Osteocyte (in vitro differentiated cells): ENCODE data around the gene INHBE. TPM values are rescaled to one million over a fixed set of nuclear protein-coding genes. Genes with fewer than 3 reads are reported as not detected.
"Not testable (repeated sequence)": the region's sequence is repeated elsewhere in the genome, so short reads cannot be mapped to it uniquely, and the experiment has no call there.

Source experiments
- DNase-seq: peaks from one replicate; pipeline ENCODE4 v3.0.0; 2021; ENCODE audit warnings: mixed read lengths; ENCODE audit not compliant: unreplicated experiment; ENCODE audit errors: extremely low spot score
- H3K27ac Mint-ChIP-seq: one replicate; pipeline ENCODE4 v1.8.0; 2021; ENCODE audit warnings: mild to moderate bottlenecking, mixed read lengths; ENCODE audit not compliant: unreplicated experiment
- H3K27me3 Mint-ChIP-seq: one replicate; pipeline ENCODE4 v1.8.0; 2021; ENCODE audit warnings: mixed read lengths; ENCODE audit not compliant: unreplicated experiment
- H3K36me3 Mint-ChIP-seq: one replicate; pipeline ENCODE4 v1.8.0; 2021; ENCODE audit warnings: mixed read lengths; ENCODE audit not compliant: unreplicated experiment
- H3K4me1 Mint-ChIP-seq: one replicate; pipeline ENCODE4 v1.8.0; 2021; ENCODE audit warnings: mixed read lengths; ENCODE audit not compliant: unreplicated experiment
- H3K4me3 Mint-ChIP-seq: one replicate; pipeline ENCODE4 v1.8.0; 2021; ENCODE audit warnings: mild to moderate bottlenecking, moderate library complexity, mixed read lengths; ENCODE audit not compliant: unreplicated experiment
- H3K9me3 Mint-ChIP-seq: one replicate; pipeline ENCODE4 v1.8.0; 2021; ENCODE audit warnings: mixed read lengths; ENCODE audit not compliant: unreplicated experiment
- CTCF ChIP-seq: fragments of 200-600 bp; sonication (generic); IDR thresholded peaks from 2 replicates; pipeline ENCODE4 v1.5.0; 2021; ENCODE audit warnings: antibody characterized with exemption, mild to moderate bottlenecking, moderate library complexity
- total RNA-seq: library from RNA; stranded (reverse); gene quantifications from 2 replicates; pipeline ENCODE4 v1.2.1, GENCODE V29; 2021

Gene INHBE
- total RNA-seq, 1 donor from 2014 or later: 1.3 TPM

- TF ChIP-seq CTCF: no peak
- H3K4me1 Mint-ChIP-seq: peaks cover 3% of the 10 kb centered on the region
- peaks cover 16% of the 10 kb centered on the region for H3K36me3 Mint-ChIP-seq
- H3K9me3 Mint-ChIP-seq: no peaks in the 10 kb centered on the region
- H3K4me3 Mint-ChIP-seq: no peak overlapping the region
- DNase-seq: no peak
- no peak overlapping the region for H3K27ac Mint-ChIP-seq
- H3K27me3 Mint-ChIP-seq: no peaks in the 10 kb centered on the region
Observed at GRCh38 chr12:57418255-57418654, 36.9 kb upstream of the INHBE start.

GRCh38 chr12:57419495-57419894 is 35.6 kb upstream of the INHBE start:
- Mint-ChIP-seq H3K36me3 (peaks cover 18% of the 10 kb centered on the region), H3K27me3 (no peaks in the 10 kb centered on the region), H3K9me3 (no peaks in the 10 kb centered on the region), H3K4me3 (no peak overlapping the region), H3K4me1 (peaks cover 3% of the 10 kb centered on the region), H3K27ac (no peak overlapping the region)
- DNase-seq: no peak
- TF ChIP-seq CTCF: no peak

- no peak for TF ChIP-seq CTCF
- peaks cover 3% of the 10 kb centered on the region for H3K4me1 Mint-ChIP-seq
- H3K27me3 Mint-ChIP-seq: no peaks in the 10 kb centered on the region
- H3K4me3 Mint-ChIP-seq: no peak overlapping the region
- H3K9me3 Mint-ChIP-seq: no peaks in the 10 kb centered on the region
- no peak overlapping the region for H3K27ac Mint-ChIP-seq
- H3K36me3 Mint-ChIP-seq: peaks cover 20% of the 10 kb centered on the region
- DNase-seq: no peak
Observed at GRCh38 chr12:57420482-57420881, 34.6 kb upstream of the INHBE start.

GRCh38 chr12:57426948-57427347 is 28.2 kb upstream of the INHBE start:
- not testable (repeated sequence) for H3K9me3 Mint-ChIP-seq, H3K4me3 Mint-ChIP-seq, DNase-seq, H3K27me3 Mint-ChIP-seq, H3K27ac Mint-ChIP-seq
- peaks cover 16% of the 10 kb centered on the region for H3K36me3 Mint-ChIP-seq
- peaks cover 27% of the 10 kb centered on the region for H3K4me1 Mint-ChIP-seq

GRCh38 chr12:57428965-57429364 is 26.1 kb upstream of the INHBE start:
- DNase-seq: no peak
- Mint-ChIP-seq H3K36me3 (peaks cover 6% of the 10 kb centered on the region), H3K27me3 (no peaks in the 10 kb centered on the region), H3K27ac (peak overlapping the region; percentile 97), H3K4me3 (peak overlapping the region; percentile 93), H3K9me3 (no peaks in the 10 kb centered on the region), H3K4me1 (peaks cover 27% of the 10 kb centered on the region)
- TF ChIP-seq CTCF: no peak
